GM12872 (cell line): ENCODE measurements around the gene GLRX3.

ENCODE experiments used
- CTCF ChIP-seq: IDR thresholded peaks from 3 replicates; pipeline ENCODE4 v1.5.1; 2011; ENCODE audit warnings: low read depth, mild to moderate bottlenecking, low read length, moderate library complexity; ENCODE audit not compliant: insufficient read depth

Gene GLRX3

GRCh38 chr10:130196511-130197487 lies 60.6 kb downstream of the GLRX3 start:
- TF ChIP-seq CTCF, result no peak

DNA sequence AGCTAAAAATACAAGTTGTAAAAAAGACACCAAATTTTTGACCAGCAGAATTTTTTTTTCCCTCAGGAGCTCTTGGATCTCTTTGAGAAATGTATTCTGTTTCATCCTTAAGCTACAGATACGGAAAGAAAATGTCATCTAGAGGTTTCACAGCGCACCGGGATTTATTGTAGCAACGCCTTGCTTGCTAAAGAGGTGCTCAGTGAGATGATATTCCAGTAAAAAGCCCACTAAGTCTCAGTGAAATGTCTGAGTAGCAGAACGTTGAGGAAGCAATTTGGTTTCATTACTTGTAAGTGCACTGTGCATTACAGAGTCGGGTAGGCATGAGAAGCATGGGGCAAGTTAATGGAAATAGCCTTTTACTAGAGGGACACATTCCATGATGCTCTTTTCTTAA lies 62.5 kb downstream of the GLRX3 start:
- no peak for TF ChIP-seq CTCF

DNA sequence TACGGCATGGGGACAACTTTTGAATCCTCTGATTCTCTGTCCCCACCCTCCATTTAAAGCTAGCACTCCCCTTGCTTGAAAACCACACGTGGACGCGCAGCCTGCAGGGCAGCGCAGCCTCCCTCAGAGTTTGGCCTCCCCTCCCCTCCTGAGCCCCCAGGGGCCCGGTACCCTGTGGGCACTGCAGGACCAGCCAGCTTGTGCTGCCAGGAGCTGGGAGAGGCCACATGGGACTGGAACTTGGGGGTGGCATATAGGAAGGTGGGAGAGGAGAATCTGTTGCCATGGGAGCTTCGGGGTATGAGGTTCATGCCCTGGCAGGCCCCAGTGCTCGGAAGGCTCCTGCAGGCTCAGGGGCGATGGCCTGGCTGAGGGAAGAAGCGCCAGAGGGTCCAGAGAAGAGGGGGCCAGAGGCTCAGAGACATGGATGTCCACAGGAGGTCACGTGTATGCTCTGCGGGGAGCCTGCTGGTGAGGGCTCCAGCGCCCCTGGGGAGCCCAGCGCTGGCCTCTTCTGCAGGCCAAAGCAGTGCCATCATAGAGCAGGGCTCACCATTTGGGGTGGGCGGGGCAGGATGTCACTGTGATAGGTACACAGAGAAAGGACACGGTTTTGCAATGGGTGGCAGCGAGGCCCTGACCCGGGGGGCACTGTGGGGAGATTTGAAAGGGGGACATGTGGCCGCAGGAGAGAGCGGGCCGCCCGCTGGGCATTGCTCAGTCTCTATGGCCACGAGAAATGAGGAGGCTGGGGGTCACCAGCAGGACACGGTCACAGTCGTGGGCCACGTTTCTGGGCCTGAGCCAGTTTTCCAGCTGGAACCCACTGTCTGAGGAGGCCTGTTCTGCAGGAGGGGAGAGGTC lies 64.2 kb downstream of the GLRX3 start:
- TF ChIP-seq CTCF, result no peak

GRCh38 chr10:130201043-130201380 lies 64.8 kb downstream of the GLRX3 start:
- TF ChIP-seq CTCF, result no peak

DNA sequence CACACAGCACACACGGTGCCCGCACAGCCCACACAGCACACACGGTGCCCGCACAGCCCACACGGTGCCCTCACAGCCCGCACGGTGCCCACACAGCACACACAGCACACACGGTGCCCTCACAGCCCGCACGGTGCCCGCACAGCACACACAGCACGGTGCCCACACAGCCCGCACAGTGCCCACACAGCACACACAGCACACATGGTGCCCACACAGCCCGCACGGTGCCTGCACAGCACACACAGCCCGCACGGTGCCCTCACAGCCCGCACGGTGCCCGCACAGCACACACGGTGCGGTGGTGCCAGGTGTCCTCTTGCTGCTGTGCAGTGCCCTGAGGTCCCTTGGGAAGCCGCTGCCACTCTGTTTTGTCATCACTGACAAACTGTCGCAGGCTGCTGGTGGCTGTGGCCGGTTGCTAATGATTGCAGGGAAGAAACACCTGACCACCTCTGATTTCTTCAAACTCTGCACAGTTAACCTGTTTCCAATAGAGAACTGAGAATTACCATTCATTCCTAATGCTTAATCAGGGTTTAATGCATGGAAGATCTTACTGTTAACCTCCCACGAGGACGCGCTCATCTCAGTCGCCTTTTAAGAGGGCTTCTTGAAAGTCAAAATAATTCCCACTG lies 66.9 kb downstream of the GLRX3 start:
- no peak for TF ChIP-seq CTCF

GRCh38 chr10:130203626-130204025 lies 67.4 kb downstream of the GLRX3 start:
- no peak for TF ChIP-seq CTCF

DNA sequence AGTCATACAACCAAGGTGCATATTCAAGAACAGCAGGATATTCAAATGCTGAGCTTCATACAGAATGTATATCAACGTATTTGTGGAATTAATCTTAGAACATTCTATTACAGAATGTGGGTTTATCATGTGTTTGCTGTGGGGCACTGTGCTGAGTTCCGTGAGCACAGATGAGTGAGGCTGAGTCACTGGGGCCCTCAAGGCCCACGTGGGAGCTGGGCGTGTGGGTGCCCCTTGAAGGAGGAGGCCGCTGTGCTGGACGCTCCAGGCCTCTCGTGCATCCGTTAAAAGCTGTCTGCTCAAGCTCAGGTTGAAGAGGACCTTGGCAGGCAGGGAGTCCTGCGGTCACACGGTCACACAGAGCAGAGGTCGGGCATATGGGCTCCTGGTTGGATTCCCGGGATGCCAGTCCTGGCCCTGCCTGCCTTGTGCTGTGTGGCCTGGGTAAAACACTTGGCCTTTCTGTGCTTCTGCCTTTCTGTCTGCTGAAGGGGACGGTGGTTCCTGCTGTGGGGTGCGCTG lies 70.1 kb downstream of the GLRX3 start:
- TF ChIP-seq CTCF, result no peak
